Measurements from ENCODE around the gene NAGPA. TPM values are rescaled to one million over a fixed set of nuclear protein-coding genes. Genes with fewer than 3 reads are reported as not detected.
A peak's percentile ranks its signal among the peaks of the same experiment; 100 is the strongest.

NAGPA gene
- total RNA-seq, 3 donors from 2014 or later: 21.5 to 34.7 (median 24.9) TPM

DNA sequence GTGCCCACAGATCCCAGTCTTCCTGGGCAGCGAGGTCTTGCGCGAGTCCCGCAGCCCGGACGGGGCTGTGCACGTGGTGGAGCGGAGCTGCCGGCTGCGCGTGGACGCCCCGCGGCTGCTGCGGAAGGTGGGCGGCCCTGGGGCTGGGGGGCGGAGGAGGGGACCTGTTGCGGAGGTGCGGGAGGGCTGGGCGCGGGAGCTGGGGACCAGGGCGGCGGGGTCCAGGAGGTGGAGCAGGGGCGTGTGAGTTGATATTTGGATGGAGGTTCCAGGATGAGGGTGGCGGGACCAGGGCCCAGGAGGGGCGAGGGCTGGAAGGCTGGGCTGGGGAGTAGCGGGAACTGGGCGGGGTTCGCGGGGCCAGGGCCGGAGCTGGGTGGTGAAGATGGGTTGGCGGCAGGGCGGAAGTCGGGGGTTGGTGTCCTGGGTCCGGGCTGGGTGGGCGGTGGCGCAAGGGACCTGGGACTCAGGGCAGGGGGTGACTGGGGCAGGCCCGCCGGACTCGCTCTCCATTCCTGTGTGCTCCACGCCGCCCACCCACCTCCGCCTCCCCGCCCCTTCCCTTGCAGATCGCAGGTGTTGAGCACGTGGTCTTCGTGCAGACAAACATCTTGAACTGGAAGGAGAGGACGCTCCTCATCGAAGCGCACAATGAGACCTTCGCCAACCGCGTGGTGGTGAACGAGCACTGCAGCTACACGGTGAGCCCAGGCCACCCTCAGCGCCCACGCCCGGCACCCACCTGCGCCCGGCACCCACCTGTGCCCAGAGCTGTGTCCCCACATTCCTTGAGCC is 46.0 kb downstream of the NAGPA start:
- TF ChIP-seq, protein P1, sequence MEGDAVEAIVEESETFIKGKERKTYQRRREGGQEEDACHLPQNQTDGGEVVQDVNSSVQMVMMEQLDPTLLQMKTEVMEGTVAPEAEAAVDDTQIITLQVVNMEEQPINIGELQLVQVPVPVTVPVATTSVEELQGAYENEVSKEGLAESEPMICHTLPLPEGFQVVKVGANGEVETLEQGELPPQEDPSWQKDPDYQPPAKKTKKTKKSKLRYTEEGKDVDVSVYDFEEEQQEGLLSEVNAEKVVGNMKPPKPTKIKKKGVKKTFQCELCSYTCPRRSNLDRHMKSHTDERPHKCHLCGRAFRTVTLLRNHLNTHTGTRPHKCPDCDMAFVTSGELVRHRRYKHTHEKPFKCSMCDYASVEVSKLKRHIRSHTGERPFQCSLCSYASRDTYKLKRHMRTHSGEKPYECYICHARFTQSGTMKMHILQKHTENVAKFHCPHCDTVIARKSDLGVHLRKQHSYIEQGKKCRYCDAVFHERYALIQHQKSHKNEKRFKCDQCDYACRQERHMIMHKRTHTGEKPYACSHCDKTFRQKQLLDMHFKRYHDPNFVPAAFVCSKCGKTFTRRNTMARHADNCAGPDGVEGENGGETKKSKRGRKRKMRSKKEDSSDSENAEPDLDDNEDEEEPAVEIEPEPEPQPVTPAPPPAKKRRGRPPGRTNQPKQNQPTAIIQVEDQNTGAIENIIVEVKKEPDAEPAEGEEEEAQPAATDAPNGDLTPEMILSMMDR (IDR thresholded peaks at IDR 0.05): no peak
- DNase-seq (peak in 1 of 3 donors; percentile 50), ATAC-seq (no peak)
- H3K9me3 ChIP-seq: no peaks in the 10 kb centered on the region
- H3K36me3 ChIP-seq (ENCODE audit: low read depth): no peaks in the 10 kb centered on the region
- H3K4me3 ChIP-seq: no peak overlapping the region
- intact Hi-C loops (cut with DNase I, micrococcal nuclease): no loop called here
- no peaks in the 10 kb centered on the region for H3K4me1 ChIP-seq (ENCODE audit: low read depth)

DNA sequence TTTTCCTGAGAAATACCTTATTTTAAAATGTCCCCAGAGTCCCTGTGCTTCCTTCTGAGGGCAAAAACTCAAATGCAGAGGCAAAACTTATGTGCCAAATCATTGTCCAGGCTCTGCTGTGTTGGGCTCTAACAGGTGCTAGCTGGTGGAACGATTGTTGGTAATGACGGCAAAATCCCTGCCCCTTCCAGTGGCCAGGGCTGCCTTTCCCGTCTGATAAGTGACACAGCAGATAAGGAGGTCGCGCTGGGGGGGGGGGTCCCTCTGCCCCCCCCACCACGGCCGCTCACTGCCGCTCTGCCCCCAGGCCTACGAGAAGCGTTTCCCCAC is 46.5 kb downstream of the NAGPA start:
- ATAC-seq: no peak
- no peak overlapping the region for H3K4me3 ChIP-seq

DNA sequence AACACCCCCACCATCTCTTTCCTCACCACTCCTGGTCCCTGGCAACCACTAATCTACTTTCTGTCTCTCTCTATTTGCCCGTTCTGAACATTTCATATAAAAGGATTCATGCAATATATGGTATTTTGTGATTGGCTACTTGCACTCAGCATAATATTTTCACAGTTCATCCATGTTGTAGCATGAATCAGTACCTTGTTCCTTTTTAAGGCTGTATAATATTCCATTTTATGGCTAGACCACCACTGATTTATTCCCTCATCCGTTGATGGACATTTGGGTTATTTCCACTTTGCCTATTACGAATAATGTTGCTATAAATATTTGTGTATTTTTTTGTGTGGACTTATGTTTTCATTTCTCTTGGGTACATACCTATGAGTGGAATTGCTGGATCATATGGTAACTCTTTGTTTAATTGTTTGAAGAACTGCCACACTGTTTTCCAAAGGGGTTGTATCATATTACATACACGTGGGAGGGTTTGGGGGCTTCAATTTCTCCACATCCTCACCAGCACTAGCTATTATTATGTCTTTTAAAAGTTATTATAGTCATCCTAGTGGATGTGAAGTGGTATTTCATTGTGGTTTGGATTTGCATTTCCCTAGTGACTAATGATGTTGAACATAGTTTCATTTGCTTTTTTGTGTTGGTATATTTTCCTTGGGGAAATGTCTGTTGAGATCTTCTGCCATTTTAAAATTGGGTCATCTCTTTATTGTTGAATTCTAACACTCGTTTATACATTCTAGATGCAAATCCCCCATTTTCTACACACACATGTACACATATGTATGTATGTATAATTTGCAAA is 49.4 kb downstream of the NAGPA start:
- TF ChIP-seq, protein P1 (IDR thresholded peaks at IDR 0.05): no peak
- Histone ChIP-seq H3K9me3 (no peaks in the 10 kb centered on the region), H3K4me1 (ENCODE audit: low read depth) (no peaks in the 10 kb centered on the region), H3K4me3 (no peak overlapping the region), H3K36me3 (ENCODE audit: low read depth) (no peaks in the 10 kb centered on the region)
- DNase-seq (no peak), ATAC-seq (no peak)
- intact Hi-C loops (cut with DNase I, micrococcal nuclease): no loop called here

More for the DNA sequence above, 46.5 kb downstream of the NAGPA start:
- intact Hi-C loops (cut with DNase I, micrococcal nuclease): no loop called here
- no peaks in the 10 kb centered on the region for H3K9me3 ChIP-seq
- no peak for DNase-seq
- TF ChIP-seq, protein P1 (IDR thresholded peaks at IDR 0.05): no peak
- no peaks in the 10 kb centered on the region for H3K36me3 ChIP-seq (ENCODE audit: low read depth)
- no peaks in the 10 kb centered on the region for H3K4me1 ChIP-seq (ENCODE audit: low read depth)

DNA sequence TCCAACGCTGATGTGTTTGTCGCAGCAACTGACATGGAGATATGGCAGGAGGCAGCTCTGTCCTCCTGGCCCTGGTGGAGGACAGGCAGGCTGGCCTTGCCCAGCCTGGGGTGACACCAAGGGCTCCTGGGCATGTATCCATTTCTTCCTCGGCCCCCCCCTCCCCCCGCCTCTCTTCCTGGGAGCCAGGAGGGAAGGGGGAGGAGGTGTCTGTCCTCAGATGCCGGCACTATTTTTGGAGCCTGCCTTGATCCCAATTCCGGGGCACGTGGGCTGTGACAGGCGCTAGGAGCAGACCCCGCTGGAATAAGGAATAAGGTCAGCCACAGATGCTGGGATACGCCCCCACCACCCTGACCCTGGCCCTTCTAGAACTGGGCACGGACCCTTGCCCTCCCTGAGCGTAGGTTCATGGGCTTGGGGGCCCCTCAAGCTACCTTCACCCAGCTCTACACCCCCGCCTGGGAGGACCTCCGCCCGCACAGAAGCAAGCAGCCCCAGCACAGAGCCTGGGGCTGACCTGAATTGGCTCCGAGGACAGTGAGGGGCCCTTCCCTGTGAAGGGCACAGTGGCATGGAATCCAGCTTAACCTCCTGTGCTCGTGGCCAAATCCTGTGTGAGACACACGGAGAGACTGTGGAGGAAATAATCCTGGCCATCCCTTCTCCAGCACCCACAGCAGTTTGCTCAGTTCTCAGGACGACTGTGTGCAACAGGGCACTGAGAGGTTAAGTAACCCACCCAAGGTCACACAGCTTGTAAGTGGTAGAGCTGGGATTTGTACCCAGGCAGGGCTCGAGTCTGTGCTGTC is 51.5 kb downstream of the NAGPA start:
- H3K4me1 ChIP-seq (ENCODE audit: low read depth): peaks cover 1% of the 10 kb centered on the region
- intact Hi-C loops (cut with DNase I, micrococcal nuclease): no loop called here
- TF ChIP-seq, protein P1 (IDR thresholded peaks at IDR 0.05): no peak
- no peaks in the 10 kb centered on the region for H3K36me3 ChIP-seq (ENCODE audit: low read depth)
- ATAC-seq (no peak), DNase-seq (no peak)
- no peaks in the 10 kb centered on the region for H3K9me3 ChIP-seq
- H3K4me3 ChIP-seq: no peak overlapping the region

DNA sequence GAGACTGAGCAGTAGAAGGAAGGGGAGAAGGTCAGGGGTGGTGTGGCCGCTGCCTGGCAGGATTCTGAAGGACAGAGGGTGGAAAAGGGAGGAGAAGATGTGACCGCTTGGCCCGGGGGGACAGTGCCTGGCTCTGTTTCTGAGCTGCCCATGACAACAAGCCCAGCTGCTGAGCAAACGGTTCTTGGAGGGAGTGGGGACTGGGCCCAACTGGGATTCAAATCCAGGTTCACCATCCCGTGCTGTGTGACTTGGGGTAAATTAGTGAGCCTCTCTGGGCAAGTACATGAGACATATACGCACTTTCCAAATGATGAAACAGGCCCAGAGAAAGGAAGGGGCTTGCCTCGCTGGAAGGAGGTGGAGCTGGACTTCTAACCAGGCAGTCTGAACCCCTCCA is 52.3 kb downstream of the NAGPA start:
- ATAC-seq (no peak), DNase-seq (no peak)
- no peaks in the 10 kb centered on the region for H3K9me3 ChIP-seq
- intact Hi-C loops (cut with DNase I, micrococcal nuclease): no loop called here
- H3K4me1 ChIP-seq (ENCODE audit: low read depth): peaks cover 9% of the 10 kb centered on the region
- no peaks in the 10 kb centered on the region for H3K36me3 ChIP-seq (ENCODE audit: low read depth)
- TF ChIP-seq, protein P1 (IDR thresholded peaks at IDR 0.05): no peak
- no peak overlapping the region for H3K4me3 ChIP-seq
